AG09309 (cell line): ENCODE measurements around the gene LGR6.
"Not testable (repeated sequence)": the region's sequence is repeated elsewhere in the genome, so short reads cannot be mapped to it uniquely, and the experiment has no call there.

Source experiments
- DNase-seq: peaks from one replicate; pipeline ENCODE4 v3.0.0-alpha.2; 2010; ENCODE audit warnings: low read depth
- H3K4me3 ChIP-seq: 2 replicates; pipeline ENCODE4 v1.5.1; 2011; ENCODE audit warnings: mild to moderate bottlenecking, low read depth, low read length, moderate library complexity; ENCODE audit not compliant: control insufficient read depth
- CTCF ChIP-seq: IDR thresholded peaks from 2 replicates; pipeline ENCODE4 v1.5.1; 2011; ENCODE audit warnings: mild to moderate bottlenecking, low read depth, low read length, inconsistent platforms; ENCODE audit not compliant: insufficient read depth, control insufficient read depth; ENCODE audit errors: missing control alignments

LGR6 gene

DNA sequence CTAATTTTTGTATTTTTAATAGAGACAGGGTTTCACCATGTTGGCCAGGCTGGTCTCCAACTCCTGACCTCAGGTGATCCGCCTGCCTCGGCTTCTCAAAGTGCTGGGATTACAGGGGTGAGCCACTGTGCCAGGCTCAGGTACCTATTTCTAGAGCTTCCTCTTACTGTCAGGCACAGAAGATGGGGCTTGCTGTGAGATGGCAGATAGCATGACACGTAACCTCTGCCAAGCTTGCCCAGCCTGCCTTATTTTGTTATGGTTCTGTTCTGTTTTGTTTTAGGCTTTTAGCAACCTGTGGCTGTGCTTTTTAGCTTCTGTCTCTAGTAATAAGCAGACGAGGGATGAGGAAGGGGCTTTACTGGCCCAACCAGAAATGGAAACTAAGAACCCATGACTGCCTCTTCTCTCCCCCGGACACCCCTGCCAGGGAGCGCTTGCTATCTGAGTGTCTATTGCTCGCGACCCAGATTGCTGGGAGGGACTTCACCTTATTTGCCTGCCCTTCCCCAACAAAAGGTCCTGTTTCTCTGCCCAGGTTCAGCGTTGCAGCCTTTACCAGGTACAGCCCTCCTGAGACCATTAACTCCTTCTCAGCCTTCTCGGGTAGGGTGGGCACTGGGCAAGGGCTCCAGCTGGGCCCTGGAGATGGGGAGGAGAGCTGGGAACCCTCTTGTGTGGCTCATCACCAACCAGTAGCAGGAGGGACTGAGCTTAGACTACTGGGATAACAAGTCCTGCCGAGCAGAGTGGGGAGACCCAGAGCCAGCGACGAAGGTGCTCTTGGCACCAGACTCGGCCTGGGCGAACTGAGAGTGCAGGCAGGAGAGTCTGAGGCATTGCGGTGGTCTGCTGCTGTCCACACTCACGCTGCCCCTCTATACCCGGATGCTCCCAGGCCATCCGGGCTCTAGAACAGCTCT lies 13.5 kb upstream of the LGR6 start:
- H3K4me3 ChIP-seq = no peak overlapping the region
- no peak for DNase-seq
- TF ChIP-seq CTCF = no peak

GRCh38 chr1:202180751-202181139 lies 12.9 kb upstream of the LGR6 start:
- H3K4me3 ChIP-seq, DNase-seq: not testable (repeated sequence)

GRCh38 chr1:202181586-202181985 lies 12.0 kb upstream of the LGR6 start:
- no peak overlapping the region for H3K4me3 ChIP-seq
- TF ChIP-seq CTCF = no peak
- no peak for DNase-seq

- DNase-seq = no peak
Observed at GRCh38 chr1:202182040-202182877, 11.3 kb upstream of the LGR6 start.

GRCh38 chr1:202184750-202185460 lies 8.7 kb upstream of the LGR6 start:
- peak; percentile 94 for TF ChIP-seq CTCF
- no peak overlapping the region for H3K4me3 ChIP-seq
- peak; percentile 21 for DNase-seq

More at GRCh38 chr1:202182040-202182877, 11.3 kb upstream of the LGR6 start:
- no peak for TF ChIP-seq CTCF
- H3K4me3 ChIP-seq = no peak overlapping the region

DNA sequence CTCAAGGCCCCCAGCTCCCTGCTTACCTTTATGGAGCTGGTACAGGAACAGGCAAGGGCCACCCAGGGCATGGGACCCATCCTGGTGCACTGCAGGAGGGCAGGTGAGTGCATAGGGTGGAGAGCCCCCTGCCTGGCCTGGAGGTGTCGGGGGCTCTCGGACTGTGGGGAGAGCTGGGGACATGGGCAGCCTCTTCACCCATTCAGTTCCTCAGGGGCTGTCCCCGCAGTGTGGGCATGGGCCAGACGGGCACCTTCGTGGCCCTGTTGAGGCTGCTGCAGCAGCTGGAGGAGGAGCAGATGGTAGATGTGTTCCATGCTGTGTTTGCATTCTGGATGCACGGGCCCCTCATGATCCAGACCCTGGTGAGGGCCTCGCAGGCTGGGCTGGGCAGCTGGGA lies 7.3 kb upstream of the LGR6 start:
- no peak overlapping the region for H3K4me3 ChIP-seq
- DNase-seq = no peak
- no peak for TF ChIP-seq CTCF
